Measurements from ENCODE around the gene LIN28B.
A peak's percentile ranks its signal among the peaks of the same experiment; 100 is the strongest.
"Not testable (repeated sequence)": the region's sequence is repeated elsewhere in the genome, so short reads cannot be mapped to it uniquely, and the experiment has no call there.

The LIN28B gene

DNA sequence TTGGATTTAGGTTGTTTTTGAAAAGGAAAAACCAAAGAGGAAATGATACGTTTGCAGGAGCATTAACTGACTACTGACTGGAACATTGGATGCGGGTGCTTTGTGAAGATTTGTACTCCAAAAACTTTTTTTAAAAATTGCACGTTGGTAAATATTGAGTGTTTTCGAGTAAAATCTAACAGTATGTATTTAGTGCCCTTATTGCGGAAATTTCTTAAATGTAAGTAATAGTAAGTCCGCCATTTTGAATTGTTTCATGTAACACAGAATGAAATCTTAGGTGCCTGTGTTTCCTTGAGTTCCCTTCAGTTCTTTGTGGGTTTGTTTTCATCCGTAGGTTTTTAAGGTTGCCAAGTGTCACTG is 15.2 kb upstream of the LIN28B start:
- intact Hi-C loops (cut with DNase I; ENCODE audit: low total_unique reads) = no loop called here
- no peak for DNase-seq
- Histone ChIP-seq H3K4me1 (peaks cover 0 to 13% (median 9%) of the 10 kb centered on the region in 4 donors), H3K4me3 (peak overlapping the region; percentile 28 to 45), H3K36me3 (no peaks in the 10 kb centered on the region), H3K27ac (no peak overlapping the region), H3K9me3 (peaks cover 0 to 19% (median 13%) of the 10 kb centered on the region in 3 donors), H3K27me3 (peaks cover 3 to 78% of the 10 kb centered on the region in 2 donors)
- TF ChIP-seq, protein P1, sequence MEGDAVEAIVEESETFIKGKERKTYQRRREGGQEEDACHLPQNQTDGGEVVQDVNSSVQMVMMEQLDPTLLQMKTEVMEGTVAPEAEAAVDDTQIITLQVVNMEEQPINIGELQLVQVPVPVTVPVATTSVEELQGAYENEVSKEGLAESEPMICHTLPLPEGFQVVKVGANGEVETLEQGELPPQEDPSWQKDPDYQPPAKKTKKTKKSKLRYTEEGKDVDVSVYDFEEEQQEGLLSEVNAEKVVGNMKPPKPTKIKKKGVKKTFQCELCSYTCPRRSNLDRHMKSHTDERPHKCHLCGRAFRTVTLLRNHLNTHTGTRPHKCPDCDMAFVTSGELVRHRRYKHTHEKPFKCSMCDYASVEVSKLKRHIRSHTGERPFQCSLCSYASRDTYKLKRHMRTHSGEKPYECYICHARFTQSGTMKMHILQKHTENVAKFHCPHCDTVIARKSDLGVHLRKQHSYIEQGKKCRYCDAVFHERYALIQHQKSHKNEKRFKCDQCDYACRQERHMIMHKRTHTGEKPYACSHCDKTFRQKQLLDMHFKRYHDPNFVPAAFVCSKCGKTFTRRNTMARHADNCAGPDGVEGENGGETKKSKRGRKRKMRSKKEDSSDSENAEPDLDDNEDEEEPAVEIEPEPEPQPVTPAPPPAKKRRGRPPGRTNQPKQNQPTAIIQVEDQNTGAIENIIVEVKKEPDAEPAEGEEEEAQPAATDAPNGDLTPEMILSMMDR (IDR thresholded peaks at IDR 0.05) = no peak

DNA sequence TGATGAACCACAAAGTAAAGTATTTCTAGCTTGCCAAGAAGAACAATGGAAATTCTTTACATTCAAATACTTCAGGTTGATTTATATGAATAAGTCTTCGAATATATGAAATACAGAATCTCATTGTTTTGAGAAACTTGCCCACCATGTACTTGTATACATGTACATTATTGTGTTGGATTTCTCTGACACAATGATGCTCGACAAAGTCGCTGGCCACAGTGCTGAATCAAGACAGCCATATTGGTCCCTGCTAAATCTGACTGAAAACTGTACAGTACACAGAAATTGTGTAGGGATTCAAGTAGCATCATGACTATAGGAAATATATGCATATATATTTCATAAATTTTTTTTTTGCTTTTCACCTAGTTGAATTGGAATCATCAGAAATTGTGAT is 13.1 kb upstream of the LIN28B start:
- peaks cover 0 to 13% (median 9%) of the 10 kb centered on the region in 4 donors for H3K4me1 ChIP-seq
- peaks cover 3 to 82% of the 10 kb centered on the region in 2 donors for H3K27me3 ChIP-seq
- intact Hi-C loops (cut with DNase I; ENCODE audit: low total_unique reads) = no loop called here
- TF ChIP-seq, protein P1 (IDR thresholded peaks at IDR 0.05) = no peak
- H3K4me3 ChIP-seq = no peak overlapping the region
- H3K27ac ChIP-seq = no peak overlapping the region
- H3K9me3 ChIP-seq = peaks cover 0 to 19% (median 13%) of the 10 kb centered on the region in 3 donors
- no peaks in the 10 kb centered on the region for H3K36me3 ChIP-seq
- DNase-seq = no peak

DNA sequence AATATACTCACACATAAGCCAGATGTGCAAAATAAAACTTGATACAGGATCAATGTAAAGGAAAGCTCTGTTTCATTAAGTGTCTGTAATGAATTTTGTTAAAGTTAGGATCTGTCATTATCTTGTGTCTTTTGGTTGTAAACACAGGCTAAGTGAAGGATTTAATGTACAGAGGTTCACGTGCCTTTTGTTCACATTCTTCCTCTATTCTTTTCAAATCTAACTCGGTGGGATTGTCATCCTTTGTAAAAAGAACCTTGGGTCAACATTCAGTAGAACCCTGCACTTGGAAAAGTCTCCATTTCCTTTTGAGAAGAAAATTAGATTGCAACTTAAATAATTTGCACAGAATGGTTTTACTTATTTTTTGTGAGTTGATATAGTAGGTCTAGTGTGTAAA is 7.7 kb upstream of the LIN28B start:
- no peak for DNase-seq
- Histone ChIP-seq H3K4me3 (no peak overlapping the region), H3K27ac (no peak overlapping the region), H3K36me3 (no peaks in the 10 kb centered on the region), H3K4me1 (no peaks in the 10 kb centered on the region), H3K27me3 (peaks cover 3 to 84% of the 10 kb centered on the region in 2 donors), H3K9me3 (peaks cover 0 to 4% (median 0%) of the 10 kb centered on the region in 3 donors)
- TF ChIP-seq, protein P1 (IDR thresholded peaks at IDR 0.05) = no peak
- intact Hi-C loops (cut with DNase I; ENCODE audit: low total_unique reads) = no loop called here

DNA sequence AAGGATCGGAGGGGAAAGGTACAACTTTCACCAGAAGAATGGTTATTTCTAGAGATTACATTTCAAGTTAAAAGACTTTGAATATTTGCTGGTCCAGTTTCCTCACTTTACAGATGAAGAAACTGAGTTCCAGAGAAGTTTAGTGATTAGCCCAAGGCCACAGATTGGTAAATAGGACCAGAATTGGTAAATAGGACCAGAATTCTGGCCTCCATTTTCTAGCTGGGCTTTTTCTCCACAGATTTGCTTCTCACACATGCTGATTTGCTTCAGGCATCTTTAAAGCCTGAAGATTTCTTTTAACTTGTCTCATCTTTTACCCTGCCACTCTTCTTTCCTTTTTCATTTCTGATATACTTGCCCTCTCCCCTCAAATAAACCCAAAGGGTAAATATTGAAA is 5.2 kb upstream of the LIN28B start:
- Histone ChIP-seq H3K27ac (no peak overlapping the region), H3K9me3 (peaks cover 0 to 4% (median 0%) of the 10 kb centered on the region in 3 donors), H3K4me1 (no peaks in the 10 kb centered on the region), H3K27me3 (peaks cover 3 to 82% of the 10 kb centered on the region in 2 donors), H3K36me3 (no peaks in the 10 kb centered on the region), H3K4me3 (no peak overlapping the region)
- intact Hi-C loops (cut with DNase I; ENCODE audit: low total_unique reads) = no loop called here
- no peak for DNase-seq
- TF ChIP-seq, protein P1 (IDR thresholded peaks at IDR 0.05) = no peak

DNA sequence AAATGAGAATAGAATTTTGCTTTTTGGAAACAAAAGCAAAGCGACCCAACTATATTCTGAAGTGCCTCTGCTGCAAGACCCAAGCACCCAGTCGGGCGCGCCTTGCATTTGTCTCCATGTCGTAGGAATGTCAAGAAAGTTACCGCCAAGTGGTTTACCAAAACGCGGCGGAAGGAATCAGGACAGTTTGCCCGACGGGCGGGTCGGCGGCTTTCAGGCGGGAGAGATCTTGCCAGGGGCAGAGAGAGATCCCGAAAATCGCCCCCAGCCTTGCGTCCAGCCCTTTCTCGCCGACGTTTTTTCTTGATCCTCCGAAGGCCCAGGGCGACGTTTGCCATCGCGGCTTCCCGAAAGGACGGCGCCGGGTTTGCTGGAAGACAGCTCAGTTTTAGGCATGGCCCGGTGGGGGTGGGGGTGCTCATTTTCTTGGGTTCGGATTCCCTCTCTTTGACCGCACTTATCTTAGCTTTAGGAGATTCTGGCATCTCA is 4.0 kb upstream of the LIN28B start:
- H3K36me3 ChIP-seq = no peaks in the 10 kb centered on the region
- H3K27me3 ChIP-seq = peaks cover 3 to 85% of the 10 kb centered on the region in 2 donors

DNA sequence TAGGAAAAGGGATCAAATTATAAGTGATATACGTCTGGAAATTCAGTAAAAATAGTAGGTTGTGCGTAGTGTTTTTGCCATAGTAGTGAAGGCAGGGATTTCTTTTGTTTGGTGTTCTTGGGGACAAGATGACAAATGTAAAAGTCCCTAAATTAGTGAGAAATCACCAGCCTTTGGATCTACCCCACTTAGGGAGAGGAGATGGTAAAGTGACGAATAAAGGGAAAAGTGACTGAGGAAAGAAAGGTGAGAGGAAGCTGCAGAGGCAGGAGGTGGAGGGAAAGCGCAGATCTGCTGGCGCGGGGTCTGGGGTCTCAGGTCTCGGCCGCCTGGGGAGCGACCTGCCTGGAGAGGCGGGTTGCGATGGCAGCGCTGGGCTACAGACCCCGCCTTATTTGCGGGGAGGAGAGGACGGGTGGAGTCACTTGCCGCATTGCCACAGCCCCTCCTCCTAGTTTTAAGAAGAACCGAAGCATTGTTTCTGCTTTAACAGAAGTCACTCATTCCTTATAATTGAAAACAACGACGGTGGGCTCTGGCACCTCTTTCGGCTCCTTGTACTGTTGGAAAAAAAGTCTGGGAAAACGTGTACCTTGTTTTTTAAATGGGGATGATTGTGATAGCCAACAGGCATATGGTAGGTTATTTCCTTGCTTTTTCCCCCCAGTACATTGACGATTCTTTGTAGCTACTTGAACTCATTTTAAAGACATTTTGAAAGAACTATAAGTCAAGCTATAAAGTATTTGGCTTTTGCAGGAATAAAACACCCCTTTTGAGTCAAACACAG is 3.3 kb upstream of the LIN28B start:
- peaks cover 3 to 87% of the 10 kb centered on the region in 2 donors for H3K27me3 ChIP-seq
- H3K4me3 ChIP-seq; H3K4me1 ChIP-seq; H3K27ac ChIP-seq; intact Hi-C loops (cut with DNase I; ENCODE audit: low total_unique reads); H3K36me3 ChIP-seq; H3K9me3 ChIP-seq; DNase-seq: not testable (repeated sequence)

More for the DNA sequence above, 4.0 kb upstream of the LIN28B start:
- intact Hi-C loops (cut with DNase I; ENCODE audit: low total_unique reads) = no loop called here
- H3K9me3 ChIP-seq = peaks cover 0 to 4% (median 0%) of the 10 kb centered on the region in 3 donors
- no peak overlapping the region for H3K27ac ChIP-seq
- TF ChIP-seq, protein P1 (IDR thresholded peaks at IDR 0.05) = no peak
- peaks cover 0 to 5% (median 0%) of the 10 kb centered on the region in 4 donors for H3K4me1 ChIP-seq
- DNase-seq = no peak
- no peak overlapping the region for H3K4me3 ChIP-seq

All from tibial artery (tissue), 4 donors.